Lower leg skin (tissue), 3 donors: ENCODE data around the gene RB1.

Experiments
- POLR2A ChIP-seq, 2 donors: fragments of 450-650 bp; IDR thresholded peaks; one replicate each; pipeline ENCODE4 v1.6.1; 2016 to 2017; ENCODE audit warnings: antibody characterized with exemption in 2 of 2, mild to moderate bottlenecking in 1 of 2, moderate library complexity in 1 of 2
- TF ChIP-seq, protein P1 (sequence below), 3 donors: fragments of 450-650 bp; IDR thresholded peaks; one replicate each; pipeline ENCODE4 v1.5.1; 2016; ENCODE audit warnings: antibody characterized with exemption in 3 of 3, mild to moderate bottlenecking in 3 of 3, moderate library complexity in 2 of 3

DNA sequence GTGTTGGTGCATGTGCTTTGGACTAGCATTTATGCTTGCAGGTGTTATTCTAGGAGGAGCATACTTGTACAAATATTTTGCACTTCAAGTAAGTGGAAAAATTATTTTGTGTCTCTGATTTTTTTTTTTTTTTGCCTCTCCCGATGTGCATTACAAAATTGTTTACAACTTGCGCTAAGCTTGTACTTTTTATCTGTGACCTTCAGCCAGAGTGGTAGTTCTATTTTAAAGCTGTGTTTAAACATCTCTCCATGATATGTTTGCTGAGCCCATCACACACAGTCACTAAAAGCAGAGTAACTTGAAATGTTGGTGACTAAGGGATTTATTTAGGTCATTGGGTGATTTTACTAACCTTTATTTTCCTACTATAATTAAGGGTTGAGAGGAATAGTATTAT lies 49.7 kb upstream of the RB1 start:
- TF ChIP-seq POLR2A (IDR thresholded peaks at IDR 0.05): no peak
- TF ChIP-seq, protein P1, sequence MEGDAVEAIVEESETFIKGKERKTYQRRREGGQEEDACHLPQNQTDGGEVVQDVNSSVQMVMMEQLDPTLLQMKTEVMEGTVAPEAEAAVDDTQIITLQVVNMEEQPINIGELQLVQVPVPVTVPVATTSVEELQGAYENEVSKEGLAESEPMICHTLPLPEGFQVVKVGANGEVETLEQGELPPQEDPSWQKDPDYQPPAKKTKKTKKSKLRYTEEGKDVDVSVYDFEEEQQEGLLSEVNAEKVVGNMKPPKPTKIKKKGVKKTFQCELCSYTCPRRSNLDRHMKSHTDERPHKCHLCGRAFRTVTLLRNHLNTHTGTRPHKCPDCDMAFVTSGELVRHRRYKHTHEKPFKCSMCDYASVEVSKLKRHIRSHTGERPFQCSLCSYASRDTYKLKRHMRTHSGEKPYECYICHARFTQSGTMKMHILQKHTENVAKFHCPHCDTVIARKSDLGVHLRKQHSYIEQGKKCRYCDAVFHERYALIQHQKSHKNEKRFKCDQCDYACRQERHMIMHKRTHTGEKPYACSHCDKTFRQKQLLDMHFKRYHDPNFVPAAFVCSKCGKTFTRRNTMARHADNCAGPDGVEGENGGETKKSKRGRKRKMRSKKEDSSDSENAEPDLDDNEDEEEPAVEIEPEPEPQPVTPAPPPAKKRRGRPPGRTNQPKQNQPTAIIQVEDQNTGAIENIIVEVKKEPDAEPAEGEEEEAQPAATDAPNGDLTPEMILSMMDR (IDR thresholded peaks at IDR 0.05): no peak
